Thyroid gland (tissue), 4 donors: ENCODE results near the gene PPP2R5D.

ENCODE experiments used
- CTCF ChIP-seq, 6 experiments: fragments of 200-600 bp in 3 of 6; fragments of 450-650 bp in 3 of 6; sonication (generic) in 3 of 6; IDR thresholded peaks; one replicate each; pipeline ENCODE4 v1.5.1; 2016 to 2019; ENCODE audit warnings: antibody characterized with exemption in 6 of 6, mild to moderate bottlenecking in 2 of 6, inconsistent platforms in 1 of 6, moderate library complexity in 1 of 6
- POLR2A ChIP-seq, 2 donors: fragments of 450-650 bp; IDR thresholded peaks; one replicate each; pipeline ENCODE4 v1.6.1; 2017; ENCODE audit warnings: antibody characterized with exemption in 2 of 2, mild to moderate bottlenecking in 2 of 2, moderate library complexity in 1 of 2

GRCh38 chr6:42935322-42935721 is 49.0 kb upstream of the PPP2R5D start:
- TF ChIP-seq POLR2A (IDR thresholded peaks at IDR 0.05) (no peak), CTCF (IDR thresholded peaks at IDR 0.05) (no peak)
